ENCODE measurements around the gene PRMT7. TPM values are rescaled to one million over a fixed set of nuclear protein-coding genes. Genes with fewer than 3 reads are reported as not detected.

PRMT7 gene
- total and polyA plus RNA-seq, 2 of the 8 experiments (the other 6 are each of a cell fraction or from before 2014, with no cell fraction given): 48.2 to 49.3 TPM

GRCh38 chr16:68367891-68368290, 57.1 kb downstream of the PRMT7 start (continued):
- TF ChIP-seq EZH2 (IDR thresholded peaks at IDR 0.05; ENCODE audit: low read depth, low read length, severe bottlenecking): no peak
- TF ChIP-seq SP2 (IDR thresholded peaks at IDR 0.05; ENCODE audit: low read length): no peak
